Epithelial cell of proximal tubule (primary cell): Measurements from ENCODE around the gene RSAD2. TPM values are rescaled to one million over a fixed set of nuclear protein-coding genes. Genes with fewer than 3 reads are reported as not detected.
A peak's percentile ranks its signal among the peaks of the same experiment; 100 is the strongest.

Experiments
- DNase-seq: peaks from one replicate; pipeline ENCODE4 v3.0.0-alpha.2; 2011; ENCODE audit warnings: low read depth
- H3K4me3 ChIP-seq: 2 replicates; pipeline ENCODE4 v1.5.1; 2011; ENCODE audit warnings: low read depth, mild to moderate bottlenecking, low read length
- total RNA-seq: library from RNA; depleted of rRNA; stranded (reverse); fragments of >200 nt; gene quantifications from 2 replicates; pipeline ENCODE4 v1.2.3, GENCODE V29; 2015
- TF ChIP-seq, protein P1 (sequence below): conservative IDR thresholded peaks from 2 replicates; pipeline ENCODE4 v1.5.1; 2012; ENCODE audit warnings: low read depth, mild to moderate bottlenecking, low read length

RSAD2 gene
- total RNA-seq, 1 donor from 2014 or later: under 0.01 TPM

DNA sequence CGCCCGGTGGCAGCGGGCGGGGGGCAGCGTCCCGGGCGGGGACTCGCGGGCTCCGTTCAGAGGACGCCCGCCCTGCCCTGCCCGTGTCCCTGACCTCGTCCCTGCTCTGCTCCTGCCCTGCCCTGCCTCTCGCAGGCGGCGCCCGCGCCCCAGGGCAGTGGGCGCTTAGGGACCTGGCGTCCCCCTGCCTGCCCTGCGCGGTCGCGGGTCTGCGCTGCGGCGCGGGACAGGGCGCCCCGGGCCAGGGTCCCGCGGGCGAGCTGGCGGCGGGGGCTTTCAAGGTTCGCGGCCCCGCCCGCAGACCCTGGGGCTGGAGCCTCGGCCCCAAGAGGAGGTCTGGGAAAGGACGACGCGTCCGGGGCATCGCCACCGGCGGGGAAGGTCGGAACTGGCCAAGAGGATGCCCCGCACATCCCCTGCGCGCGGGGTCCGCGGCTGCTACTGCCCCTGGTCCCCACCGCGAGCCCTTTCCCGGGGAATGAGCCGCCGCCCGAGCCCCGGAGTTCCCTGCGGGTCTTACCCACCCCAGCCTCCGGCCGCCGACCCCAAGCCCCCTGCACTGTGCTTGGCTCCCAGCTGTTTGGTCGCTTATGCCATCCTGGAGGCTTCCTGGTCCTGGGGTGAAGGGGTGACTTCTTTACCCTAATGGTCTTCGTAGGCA lies 40.3 kb downstream of the RSAD2 start:
- DNase-seq: no peak
- TF ChIP-seq, protein P1, sequence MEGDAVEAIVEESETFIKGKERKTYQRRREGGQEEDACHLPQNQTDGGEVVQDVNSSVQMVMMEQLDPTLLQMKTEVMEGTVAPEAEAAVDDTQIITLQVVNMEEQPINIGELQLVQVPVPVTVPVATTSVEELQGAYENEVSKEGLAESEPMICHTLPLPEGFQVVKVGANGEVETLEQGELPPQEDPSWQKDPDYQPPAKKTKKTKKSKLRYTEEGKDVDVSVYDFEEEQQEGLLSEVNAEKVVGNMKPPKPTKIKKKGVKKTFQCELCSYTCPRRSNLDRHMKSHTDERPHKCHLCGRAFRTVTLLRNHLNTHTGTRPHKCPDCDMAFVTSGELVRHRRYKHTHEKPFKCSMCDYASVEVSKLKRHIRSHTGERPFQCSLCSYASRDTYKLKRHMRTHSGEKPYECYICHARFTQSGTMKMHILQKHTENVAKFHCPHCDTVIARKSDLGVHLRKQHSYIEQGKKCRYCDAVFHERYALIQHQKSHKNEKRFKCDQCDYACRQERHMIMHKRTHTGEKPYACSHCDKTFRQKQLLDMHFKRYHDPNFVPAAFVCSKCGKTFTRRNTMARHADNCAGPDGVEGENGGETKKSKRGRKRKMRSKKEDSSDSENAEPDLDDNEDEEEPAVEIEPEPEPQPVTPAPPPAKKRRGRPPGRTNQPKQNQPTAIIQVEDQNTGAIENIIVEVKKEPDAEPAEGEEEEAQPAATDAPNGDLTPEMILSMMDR: no peak
- H3K4me3 ChIP-seq: peak overlapping the region; percentile 54

DNA sequence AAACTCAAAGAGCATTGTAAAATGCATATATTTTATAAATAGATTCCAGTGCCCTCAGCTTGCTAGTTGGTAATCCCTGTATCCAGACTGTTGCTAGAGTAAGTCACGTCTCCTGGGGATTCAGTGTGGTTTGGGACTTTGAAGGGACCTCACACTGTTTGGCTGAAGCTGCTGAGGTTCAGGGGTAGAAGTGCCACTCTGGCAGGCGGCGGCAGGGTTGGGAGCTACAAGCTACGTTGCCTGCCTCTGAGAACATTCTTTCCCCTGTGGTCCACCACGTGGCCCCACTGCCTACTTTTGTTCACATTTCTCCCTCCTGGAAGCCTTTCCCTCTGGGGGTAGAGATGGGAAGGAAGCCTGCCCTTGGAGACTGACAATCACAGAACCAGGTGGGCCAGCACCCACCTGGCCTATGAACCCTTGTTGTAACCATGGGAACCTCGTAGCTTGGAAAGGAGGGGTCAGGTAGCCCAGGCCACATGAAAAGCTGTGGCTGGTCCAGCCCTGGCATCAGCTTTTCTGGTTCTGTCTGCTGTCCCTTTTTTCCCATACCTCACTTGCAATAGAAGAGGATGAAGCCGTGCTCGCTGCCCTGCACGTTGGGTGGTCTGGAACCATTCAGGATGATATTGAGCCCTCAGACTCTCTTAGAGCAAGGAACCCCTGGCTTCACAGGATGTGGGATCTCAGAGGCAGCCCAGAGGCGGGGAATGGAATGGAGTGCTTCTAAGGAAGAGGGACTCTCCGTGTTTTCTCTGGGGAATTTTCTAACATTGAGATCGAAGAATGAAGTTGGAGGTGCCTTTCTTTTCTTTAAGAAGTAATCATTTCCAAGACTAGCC lies 42.5 kb downstream of the RSAD2 start:
- no peak for DNase-seq
- TF ChIP-seq, protein P1: no peak
- no peak overlapping the region for H3K4me3 ChIP-seq

DNA sequence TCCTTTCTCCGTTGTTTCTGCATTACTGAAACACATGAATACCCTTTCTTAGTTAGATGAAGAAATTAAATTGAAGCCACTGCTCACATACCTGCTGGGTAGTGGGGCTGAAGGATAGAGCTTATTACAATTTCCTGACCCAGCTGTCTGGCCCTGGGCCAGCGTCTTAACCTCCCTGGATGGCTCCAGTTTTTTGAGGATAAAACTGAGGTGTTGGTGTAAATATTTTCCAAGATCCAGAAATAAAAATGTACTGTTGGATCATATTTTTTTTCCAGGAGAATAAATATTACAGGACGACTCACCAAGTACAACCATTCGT lies 43.1 kb downstream of the RSAD2 start:
- DNase-seq: no peak
- no peak overlapping the region for H3K4me3 ChIP-seq
- TF ChIP-seq, protein P1: no peak

DNA sequence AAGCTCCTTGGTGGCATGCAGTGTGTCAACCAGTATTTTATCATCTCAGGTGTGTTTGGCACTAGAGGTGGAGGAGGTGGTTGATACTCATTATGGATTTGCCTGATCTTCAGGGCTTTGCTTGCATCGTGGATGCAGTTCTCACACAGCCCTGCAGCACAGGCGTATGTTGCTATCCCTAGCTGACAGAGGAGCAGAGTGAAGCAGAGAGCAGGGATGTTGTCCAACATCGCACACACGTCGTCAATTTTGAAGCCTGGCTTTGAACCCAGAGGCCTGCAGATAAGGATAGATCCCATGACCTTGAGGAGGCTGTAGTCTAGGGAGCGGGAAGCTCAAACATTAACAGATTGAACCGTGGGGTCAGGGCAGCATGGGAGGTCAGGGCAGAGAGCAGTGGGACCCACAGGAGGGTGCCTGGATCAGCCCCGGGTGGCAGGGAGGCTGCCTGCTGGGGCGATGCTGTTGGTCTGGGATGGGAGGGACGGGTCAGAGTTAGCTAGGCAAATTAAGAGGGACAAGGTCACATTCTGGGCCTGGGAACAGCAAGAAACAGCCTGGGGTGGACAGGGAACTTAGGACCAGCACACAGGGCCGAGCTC lies 43.8 kb downstream of the RSAD2 start:
- TF ChIP-seq, protein P1: no peak
- H3K4me3 ChIP-seq: no peak overlapping the region
- no peak for DNase-seq

DNA sequence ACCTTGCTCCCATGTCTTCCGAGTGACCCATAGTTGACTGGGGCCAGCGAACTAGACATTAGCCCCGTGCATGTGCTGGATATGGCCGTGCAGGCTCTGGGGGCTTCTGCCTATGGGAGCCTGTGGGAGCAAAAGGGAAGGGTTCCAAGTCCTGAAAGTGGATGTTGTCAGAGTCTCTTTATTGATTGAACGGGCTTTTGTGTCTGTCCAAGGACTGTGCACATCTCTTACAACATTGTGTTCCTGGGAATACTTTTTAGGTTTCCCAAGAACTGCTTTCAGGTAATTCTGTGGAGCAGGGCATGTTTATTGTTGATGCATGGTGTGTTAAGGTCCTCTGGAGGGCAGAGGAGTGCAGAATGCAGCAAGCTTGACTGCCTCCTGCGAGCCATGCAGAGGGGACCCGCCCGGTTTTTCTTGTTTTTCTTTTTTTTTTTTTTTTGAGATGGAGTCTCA lies 44.7 kb downstream of the RSAD2 start:
- TF ChIP-seq, protein P1: peak; percentile 22
- no peak for DNase-seq
- no peak overlapping the region for H3K4me3 ChIP-seq

DNA sequence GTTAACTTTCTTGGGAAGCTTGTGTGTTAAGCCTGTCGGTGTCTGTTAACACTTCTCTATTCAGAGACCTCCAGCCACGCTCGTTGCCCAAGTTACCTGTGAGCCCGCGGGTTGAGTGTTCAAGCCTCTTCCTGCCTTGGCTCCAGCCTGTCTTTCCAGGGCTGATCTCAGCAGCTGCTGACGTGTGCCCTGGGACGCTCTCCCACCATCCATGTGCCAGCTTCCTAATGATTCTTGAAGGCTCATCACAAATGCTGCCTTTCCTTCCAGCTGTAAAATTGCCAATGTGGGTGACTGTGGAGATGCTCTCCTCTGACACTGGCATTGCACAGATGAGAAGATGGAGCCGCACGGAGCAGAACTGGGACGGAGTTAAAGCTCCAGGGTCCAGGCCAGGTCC lies 45.7 kb downstream of the RSAD2 start:
- TF ChIP-seq, protein P1: no peak
- no peak overlapping the region for H3K4me3 ChIP-seq
- DNase-seq: no peak
